ENCODE measurements around the gene SPDYE6. TPM values are rescaled to one million over a fixed set of nuclear protein-coding genes. Genes with fewer than 3 reads are reported as not detected.

Gene SPDYE6
- total and polyA plus RNA-seq, 7 experiments from 2014 or later: 0.14 to 0.51 (median 0.25) TPM; not detected in 4

DNA sequence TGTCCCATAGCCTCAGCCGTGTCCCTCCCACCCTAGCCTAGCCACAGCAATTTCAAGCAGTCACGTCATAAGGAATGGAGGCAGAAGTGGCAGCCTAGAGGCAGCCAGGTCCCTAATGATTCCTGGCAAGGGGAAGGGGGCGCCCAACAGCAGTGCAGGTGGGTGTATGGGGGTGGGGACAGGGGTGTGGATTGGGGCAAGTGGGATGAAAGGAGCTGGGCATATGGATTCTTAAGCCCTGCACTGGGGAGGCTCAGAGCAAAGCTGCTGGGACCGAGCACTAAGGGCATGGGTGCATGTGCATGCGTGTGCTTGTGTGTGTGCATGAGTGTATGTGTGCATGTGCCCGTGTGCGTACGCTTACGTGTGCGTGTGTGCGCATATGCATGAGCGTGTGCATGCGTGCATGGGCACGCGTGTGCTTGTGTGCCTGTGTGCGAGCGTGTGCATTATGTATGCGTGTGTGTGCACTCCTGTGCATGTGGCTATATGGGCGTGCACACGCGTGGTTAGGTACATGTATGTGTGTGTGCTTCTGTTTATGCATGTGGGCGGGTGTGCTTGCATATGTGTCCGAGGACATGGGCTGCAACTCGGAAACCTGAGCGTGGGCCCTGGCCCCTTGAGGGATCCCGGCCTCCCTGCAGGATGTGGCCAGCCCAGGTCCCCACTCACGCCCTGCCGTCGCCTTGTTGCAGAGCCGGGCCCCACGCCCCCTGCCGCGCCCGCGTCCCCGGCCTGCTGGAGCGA lies 35.5 kb downstream of the SPDYE6 start:
- H3K4me3 ChIP-seq (ENCODE audit: low read length): no peak overlapping the region
- Mint-ChIP-seq H3K27me3 (peaks cover 0 to 8% (median 6%) of the 10 kb centered on the region in 5 donors), H3K4me1 (peaks cover 0 to 3% (median 0%) of the 10 kb centered on the region in 7 donors), H3K4me3 (no peak overlapping the region), H3K36me3 (no peaks in the 10 kb centered on the region), H3K9me3 (peaks cover 0 to 3% (median 0%) of the 10 kb centered on the region in 11 donors), H3K27ac (no peak overlapping the region)
- intact Hi-C loops (cut with micrococcal nuclease): no loop called here
- H3K27ac ChIP-seq (ENCODE audit: low read depth, low read length): no peak overlapping the region
- no peaks in the 10 kb centered on the region for H3K9me3 ChIP-seq (ENCODE audit: control insufficient read depth in 2 of 3, low read length in 3 of 3)
- H3K36me3 ChIP-seq (ENCODE audit: control insufficient read depth in 2 of 3, insufficient read depth in 3 of 3, low read length in 3 of 3): no peaks in the 10 kb centered on the region
- ATAC-seq (no peak), DNase-seq (no peak)
- H3K4me1 ChIP-seq (ENCODE audit: control insufficient read depth in 2 of 2, insufficient read depth in 2 of 2, low read length in 2 of 2): no peaks in the 10 kb centered on the region
- ChIA-PET POLR2A (no interaction called here), CTCF (no interaction called here)
- no peaks in the 10 kb centered on the region for H3K27me3 ChIP-seq (ENCODE audit: control insufficient read depth in 2 of 2, insufficient read depth in 2 of 2, low read length in 2 of 2)

GRCh38 chr7:102320181-102320580 lies 36.1 kb downstream of the SPDYE6 start:
- Histone ChIP-seq H3K27ac (ENCODE audit: low read depth, low read length) (no peak overlapping the region), H3K36me3 (ENCODE audit: control insufficient read depth in 2 of 3, insufficient read depth in 3 of 3, low read length in 3 of 3) (no peaks in the 10 kb centered on the region), H3K4me3 (ENCODE audit: low read length) (no peak overlapping the region), H3K9me3 (ENCODE audit: control insufficient read depth in 2 of 3, low read length in 3 of 3) (no peaks in the 10 kb centered on the region), H3K4me1 (ENCODE audit: control insufficient read depth in 2 of 2, insufficient read depth in 2 of 2, low read length in 2 of 2) (no peaks in the 10 kb centered on the region), H3K27me3 (ENCODE audit: control insufficient read depth in 2 of 2, insufficient read depth in 2 of 2, low read length in 2 of 2) (no peaks in the 10 kb centered on the region)
- Mint-ChIP-seq H3K27me3 (peaks cover 0 to 8% (median 6%) of the 10 kb centered on the region in 5 donors), H3K36me3 (no peaks in the 10 kb centered on the region), H3K27ac (no peak overlapping the region), H3K9me3 (peaks cover 0 to 3% (median 0%) of the 10 kb centered on the region in 11 donors), H3K4me1 (peaks cover 0 to 3% (median 0%) of the 10 kb centered on the region in 7 donors), H3K4me3 (no peak overlapping the region)
- intact Hi-C loops (cut with micrococcal nuclease): no loop called here
- DNase-seq (no peak), ATAC-seq (no peak)
- ChIA-PET CTCF (no interaction called here), POLR2A (no interaction called here)

DNA sequence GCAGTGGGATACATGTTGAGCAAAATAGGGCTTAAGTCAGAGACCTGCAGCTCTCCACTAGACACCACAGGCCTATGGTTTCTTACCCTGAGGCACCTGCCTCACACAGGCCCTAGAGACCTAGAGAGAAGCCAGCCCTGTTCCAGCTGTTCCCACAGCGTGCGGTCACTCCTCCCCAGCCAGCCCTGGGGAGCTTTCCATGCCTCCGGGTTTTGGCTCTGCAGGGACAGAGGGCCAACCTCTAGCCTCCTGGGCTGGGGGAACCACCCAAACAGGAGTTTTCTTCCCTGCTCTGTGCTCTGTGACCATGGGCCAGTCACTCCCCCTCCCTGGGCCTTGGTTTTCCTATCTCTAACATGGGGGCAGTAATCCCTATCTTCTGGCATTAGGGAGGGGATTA lies 36.6 kb downstream of the SPDYE6 start:
- H3K36me3 ChIP-seq (ENCODE audit: control insufficient read depth in 2 of 3, insufficient read depth in 3 of 3, low read length in 3 of 3): no peaks in the 10 kb centered on the region
- H3K4me1 Mint-ChIP-seq: peaks cover 0 to 3% (median 0%) of the 10 kb centered on the region in 7 donors
- CTCF ChIA-PET: no interaction called here
- H3K36me3 Mint-ChIP-seq: peaks cover 0 to 2% (median 0%) of the 10 kb centered on the region in 5 donors
- H3K9me3 Mint-ChIP-seq: peaks cover 0 to 3% (median 0%) of the 10 kb centered on the region in 11 donors
- DNase-seq (no peak), ATAC-seq (no peak)
- no peak overlapping the region for H3K4me3 Mint-ChIP-seq
- peaks cover 0 to 8% (median 6%) of the 10 kb centered on the region in 5 donors for H3K27me3 Mint-ChIP-seq
- H3K4me3 ChIP-seq (ENCODE audit: low read length): no peak overlapping the region
- H3K4me1 ChIP-seq (ENCODE audit: control insufficient read depth in 2 of 2, insufficient read depth in 2 of 2, low read length in 2 of 2): no peaks in the 10 kb centered on the region
- H3K9me3 ChIP-seq (ENCODE audit: control insufficient read depth in 2 of 3, low read length in 3 of 3): no peaks in the 10 kb centered on the region
- intact Hi-C loops (cut with micrococcal nuclease): no loop called here
- no peak overlapping the region for H3K27ac ChIP-seq (ENCODE audit: low read depth, low read length)
- H3K27ac Mint-ChIP-seq: no peak overlapping the region
- H3K27me3 ChIP-seq (ENCODE audit: control insufficient read depth in 2 of 2, insufficient read depth in 2 of 2, low read length in 2 of 2): no peaks in the 10 kb centered on the region
- POLR2A ChIA-PET: interaction anchor here (0.6 kb wide), 1 partner anchor 162 kb away, joined by 3 read pairs; no protein-coding TSS in a partner anchor

- Mint-ChIP-seq H3K27ac (no peak overlapping the region), H3K4me3 (no peak overlapping the region), H3K36me3 (peaks cover 0 to 4% (median 0%) of the 10 kb centered on the region in 5 donors), H3K27me3 (peaks cover 0 to 8% (median 6%) of the 10 kb centered on the region in 5 donors), H3K9me3 (peaks cover 0 to 3% (median 0%) of the 10 kb centered on the region in 11 donors), H3K4me1 (peaks cover 0 to 3% (median 0%) of the 10 kb centered on the region in 7 donors)
- no peak for DNase-seq
- Histone ChIP-seq H3K27ac (ENCODE audit: low read depth, low read length) (no peak overlapping the region), H3K36me3 (ENCODE audit: control insufficient read depth in 2 of 3, insufficient read depth in 3 of 3, low read length in 3 of 3) (no peaks in the 10 kb centered on the region), H3K4me3 (ENCODE audit: low read length) (no peak overlapping the region), H3K4me1 (ENCODE audit: control insufficient read depth in 2 of 2, insufficient read depth in 2 of 2, low read length in 2 of 2) (no peaks in the 10 kb centered on the region), H3K9me3 (ENCODE audit: control insufficient read depth in 2 of 3, low read length in 3 of 3) (no peaks in the 10 kb centered on the region), H3K27me3 (ENCODE audit: control insufficient read depth in 2 of 2, insufficient read depth in 2 of 2, low read length in 2 of 2) (no peaks in the 10 kb centered on the region)
- ATAC-seq: no peak
- POLR2A ChIA-PET: no interaction called here
- CTCF ChIA-PET: no interaction called here
- intact Hi-C loops (cut with micrococcal nuclease): no loop called here
Observed at GRCh38 chr7:102318482-102318971, 37.7 kb downstream of the SPDYE6 start.

DNA sequence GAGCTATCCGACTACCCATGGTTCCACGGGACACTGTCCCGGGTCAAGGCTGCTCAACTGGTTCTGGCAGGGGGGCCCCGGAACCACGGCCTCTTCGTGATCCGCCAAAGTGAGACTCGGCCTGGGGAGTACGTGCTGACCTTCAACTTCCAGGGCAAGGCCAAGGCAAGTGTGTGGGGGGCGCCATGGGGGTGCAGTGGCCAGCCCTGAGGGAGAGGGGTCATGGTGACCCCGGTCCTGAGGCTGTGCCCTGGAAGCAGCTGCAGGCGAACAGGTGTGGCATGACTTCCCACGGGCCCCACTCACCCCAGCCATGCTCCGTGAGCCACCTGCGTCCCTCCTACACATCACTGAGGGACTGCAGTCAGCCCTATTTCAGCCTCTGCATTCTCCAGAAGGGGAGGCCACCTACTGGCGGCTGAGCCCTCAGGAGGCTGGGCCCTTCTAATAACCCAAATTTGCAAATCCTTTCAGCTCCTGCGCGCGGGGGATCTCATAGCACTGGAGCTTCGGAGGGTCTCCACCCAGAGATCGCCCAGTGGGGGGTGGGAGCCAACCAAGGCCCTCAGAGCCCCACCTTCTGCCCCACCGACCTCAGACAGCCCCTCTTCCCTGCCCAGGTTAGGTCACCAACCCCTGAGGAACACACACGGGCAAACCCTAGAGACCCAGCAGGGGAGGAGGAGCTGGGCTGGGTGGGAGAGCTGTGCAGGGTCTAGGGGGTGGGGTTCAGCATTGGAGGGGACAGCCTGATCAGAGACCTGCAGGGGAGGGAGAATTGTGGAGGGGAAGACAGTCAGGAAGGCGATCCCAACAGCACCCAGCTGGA lies 38.8 kb downstream of the SPDYE6 start:
- Histone ChIP-seq H3K9me3 (ENCODE audit: control insufficient read depth in 2 of 3, low read length in 3 of 3) (no peaks in the 10 kb centered on the region), H3K36me3 (ENCODE audit: control insufficient read depth in 2 of 3, insufficient read depth in 3 of 3, low read length in 3 of 3) (no peaks in the 10 kb centered on the region), H3K4me1 (ENCODE audit: control insufficient read depth in 2 of 2, insufficient read depth in 2 of 2, low read length in 2 of 2) (no peaks in the 10 kb centered on the region), H3K4me3 (ENCODE audit: low read length) (no peak overlapping the region), H3K27ac (ENCODE audit: low read depth, low read length) (no peak overlapping the region), H3K27me3 (ENCODE audit: control insufficient read depth in 2 of 2, insufficient read depth in 2 of 2, low read length in 2 of 2) (no peaks in the 10 kb centered on the region)
- H3K36me3 Mint-ChIP-seq: peaks cover 0 to 4% (median 0%) of the 10 kb centered on the region in 5 donors
- no peak for DNase-seq
- peaks cover 0 to 3% (median 2%) of the 10 kb centered on the region in 5 donors for H3K27me3 Mint-ChIP-seq
- intact Hi-C loops (cut with micrococcal nuclease): no loop called here
- no peak for ATAC-seq
- peak overlapping the region in 1 of 9 donors; percentile 55 for H3K27ac Mint-ChIP-seq
- H3K9me3 Mint-ChIP-seq: peaks cover 0 to 3% (median 0%) of the 10 kb centered on the region in 11 donors
- POLR2A ChIA-PET: no interaction called here
- CTCF ChIA-PET: interaction anchor here (0.6 kb wide), 1 partner anchor 229 kb away, joined by 3 read pairs; no protein-coding TSS in a partner anchor
- H3K4me3 Mint-ChIP-seq: no peak overlapping the region
- peaks cover 0 to 3% (median 0%) of the 10 kb centered on the region in 7 donors for H3K4me1 Mint-ChIP-seq

GRCh38 chr7:102313997-102314780 lies 42.1 kb downstream of the SPDYE6 start:
- Mint-ChIP-seq H3K27me3 (no peaks in the 10 kb centered on the region), H3K36me3 (peaks cover 0 to 4% (median 0%) of the 10 kb centered on the region in 5 donors), H3K4me1 (peaks cover 0 to 2% (median 0%) of the 10 kb centered on the region in 7 donors), H3K9me3 (peaks cover 0 to 3% (median 0%) of the 10 kb centered on the region in 11 donors), H3K4me3 (no peak overlapping the region), H3K27ac (no peak overlapping the region)
- Histone ChIP-seq H3K4me1 (ENCODE audit: control insufficient read depth in 2 of 2, insufficient read depth in 2 of 2, low read length in 2 of 2) (no peaks in the 10 kb centered on the region), H3K9me3 (ENCODE audit: control insufficient read depth in 2 of 3, low read length in 3 of 3) (no peaks in the 10 kb centered on the region), H3K27me3 (ENCODE audit: control insufficient read depth in 2 of 2, insufficient read depth in 2 of 2, low read length in 2 of 2) (no peaks in the 10 kb centered on the region), H3K27ac (ENCODE audit: low read depth, low read length) (no peak overlapping the region), H3K36me3 (ENCODE audit: control insufficient read depth in 2 of 3, insufficient read depth in 3 of 3, low read length in 3 of 3) (no peaks in the 10 kb centered on the region), H3K4me3 (ENCODE audit: low read length) (no peak overlapping the region)
- DNase-seq (no peak), ATAC-seq (no peak)
- intact Hi-C loops (cut with micrococcal nuclease): no loop called here
- ChIA-PET POLR2A (no interaction called here), CTCF (no interaction called here)
